SK-N-SH (cell line): Measurements from ENCODE around the gene MRPS6.

Experiments
- CTCF ChIP-seq: fragments of 200-600 bp; sonication (generic); IDR thresholded peaks from 2 replicates; pipeline ENCODE4 v1.6.1; 2017; ENCODE audit warnings: antibody characterized with exemption, mild to moderate bottlenecking, moderate library complexity
- EP300 ChIP-seq, 2 experiments: IDR thresholded peaks; 2 replicates each; pipeline versions ENCODE4 v1.4.0 to v1.6.1; 2012; ENCODE audit warnings: borderline replicate concordance in 1 of 2, low read depth in 1 of 2, low read length in 1 of 2
- FOXJ3 ChIP-seq: sonication (generic); formaldehyde crosslinking; IDR thresholded peaks from 2 replicates; pipeline ENCODE4 v1.5.1; 2020; ENCODE audit warnings: mild to moderate bottlenecking, missing genetic modification reagents
- POLR2AphosphoS5 ChIP-seq: IDR thresholded peaks from 2 replicates; pipeline ENCODE4 v1.6.1; 2012; ENCODE audit warnings: low read depth, low read length
- RCOR1 ChIP-seq: fragments of 150-350 bp; IDR thresholded peaks from 2 replicates; pipeline ENCODE4 v1.6.1; 2017; ENCODE audit warnings: antibody characterized with exemption, low read length
- USF2 ChIP-seq: fragments of 150-350 bp; IDR thresholded peaks from 2 replicates; pipeline ENCODE4 v1.6.1; 2017; ENCODE audit warnings: antibody characterized with exemption, low read length, low read depth, borderline replicate concordance

GRCh38 chr21:34074283-34075090 lies 1.1 kb downstream of the MRPS6 start:
- TF ChIP-seq CTCF (no peak), POLR2AphosphoS5 (no peak), RCOR1 (no peak), FOXJ3 (no peak), USF2 (no peak), EP300 (IDR thresholded peaks at IDR 0.05; ENCODE audit: borderline replicate concordance in 1 of 2, low read depth in 1 of 2, low read length in 1 of 2) (no peak)
